LHCN-M2 (cell line): Measurements from ENCODE around the gene IRS1. TPM values are rescaled to one million over a fixed set of nuclear protein-coding genes. Genes with fewer than 3 reads are reported as not detected.
A peak's percentile ranks its signal among the peaks of the same experiment; 100 is the strongest.

Source experiments
- DNase-seq: peaks from one replicate; pipeline ENCODE4 v3.0.0-alpha.2; 2012; ENCODE audit warnings: low read depth
- total RNA-seq: library from RNA; depleted of rRNA; stranded (reverse); fragments of >200 nt; gene quantifications from 2 replicates; pipeline ENCODE4 v1.2.3, GENCODE V29; 2014; rRNA removed

Gene IRS1
- total RNA-seq, 1 experiment from 2014 or later = 28.5 TPM

DNA sequence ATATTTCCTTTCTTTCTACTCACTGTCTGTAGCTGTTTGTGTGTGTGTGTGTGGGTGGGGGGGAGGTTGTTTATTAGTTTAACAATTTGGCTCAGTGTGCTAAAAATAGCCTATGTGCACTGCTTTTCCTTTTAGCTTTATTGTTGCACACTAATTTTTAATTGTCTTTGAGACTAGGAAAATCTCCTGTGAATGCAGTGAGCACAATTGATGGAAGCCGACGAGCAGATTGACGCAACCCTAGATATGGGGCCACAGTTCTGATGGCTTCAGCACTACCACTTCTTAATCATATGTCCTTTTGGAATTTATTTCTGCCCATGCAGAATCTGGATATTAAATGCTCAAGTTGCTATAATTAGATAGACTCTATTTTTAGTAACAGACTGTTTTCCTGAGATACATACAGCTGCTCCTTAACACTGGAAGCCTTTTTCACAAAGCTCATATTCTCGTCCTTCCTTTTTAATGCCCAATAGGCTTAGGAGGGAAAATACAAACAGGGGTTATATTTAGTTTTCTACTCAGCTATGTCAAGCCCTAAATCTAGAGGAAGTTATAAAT lies 109.1 kb downstream of the IRS1 start:
- peak; percentile 64 for DNase-seq

- peak; percentile 64 for DNase-seq
These were observed 111.9 kb downstream of the IRS1 start for GRCh38 chr2:226687641-226688253.

DNA sequence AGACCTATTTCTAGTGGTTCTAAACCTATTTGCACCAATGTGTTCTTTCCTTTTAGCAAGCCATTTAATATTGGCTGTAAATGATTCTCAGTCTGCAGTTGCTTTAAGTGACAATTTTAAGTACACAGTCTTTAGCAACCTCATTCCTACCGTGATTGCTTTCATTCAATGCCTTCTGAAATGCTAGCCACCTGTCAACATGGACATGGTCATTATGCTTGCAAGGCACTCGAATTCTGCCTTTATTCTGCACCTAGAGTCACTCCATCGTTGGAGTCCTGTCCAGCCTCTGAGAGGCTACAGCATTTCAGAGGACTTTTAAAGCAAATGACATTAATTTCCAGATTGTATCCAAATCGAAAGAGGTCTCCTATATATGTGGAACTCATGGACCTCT lies 115.1 kb downstream of the IRS1 start:
- no peak for DNase-seq

GRCh38 chr2:226683944-226684562 lies 115.6 kb downstream of the IRS1 start:
- no peak for DNase-seq

DNA sequence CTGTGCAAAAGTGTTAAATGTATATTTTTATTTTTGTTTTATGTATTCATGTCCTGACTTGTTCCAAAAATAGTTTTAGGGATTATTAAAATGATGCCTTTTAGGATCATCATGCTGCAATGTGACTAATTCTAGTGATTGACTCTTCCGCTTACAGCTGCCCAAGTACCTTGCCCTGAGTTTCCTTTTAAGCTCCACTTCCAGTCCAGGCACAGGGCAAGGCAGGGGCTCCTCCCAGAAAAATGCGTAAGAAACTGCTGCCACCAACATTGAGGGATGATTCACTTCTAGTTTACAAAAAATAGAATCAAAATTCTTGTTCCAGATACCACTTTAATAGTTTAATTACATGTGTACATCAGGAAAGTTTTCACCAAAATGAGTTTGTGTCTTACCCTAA lies 116.4 kb downstream of the IRS1 start:
- DNase-seq = peak; percentile 79

Other genes starting within 250 kb of the IRS1 start
- gene RHBDD1, start 36.2 kb upstream of the IRS1 start, total RNA-seq = 4.4 and 6.6 TPM in 2 replicates